HepG2 (cell line): ENCODE results near the gene SAP25. TPM values are rescaled to one million over a fixed set of nuclear protein-coding genes. Genes with fewer than 3 reads are reported as not detected.

Source experiments
- POLR2AphosphoS5 ChIP-seq: IDR thresholded peaks from 2 replicates; pipeline ENCODE4 v1.6.1; 2012; ENCODE audit warnings: low read depth, low read length
- ZNF253 ChIP-seq: sonication (generic); formaldehyde crosslinking; IDR thresholded peaks from 2 replicates; pipeline ENCODE4 v1.8.0; 2022; ENCODE audit warnings: mild to moderate bottlenecking, missing genetic modification reagents, borderline replicate concordance
- ZNF329 ChIP-seq: sonication (generic); formaldehyde crosslinking; IDR thresholded peaks from 2 replicates; pipeline ENCODE4 v1.9.0; 2021; ENCODE audit warnings: low read depth, mild to moderate bottlenecking, missing genetic modification reagents
- ZNF687 ChIP-seq: sonication (generic); formaldehyde crosslinking; IDR thresholded peaks from 2 replicates; pipeline ENCODE4 v1.5.1; 2020; ENCODE audit warnings: mild to moderate bottlenecking, missing genetic modification reagents, moderate library complexity
- polyA plus RNA-seq, 8 experiments: library from polyadenylated mRNA; depleted of rRNA in 3 of 8; stranded (reverse) in 7 of 8; unstranded in 1 of 8; fragments of >200 nt; fragmentation: Illumina TruSeq in 4 of 8; extraction: Trizol in 4 of 8; gene quantifications; 2 replicates each; pipeline versions ENCODE4 v1.2.1 to v1.2.3, GENCODE V29; 2011 to 2016; ENCODE audit warnings: low read depth in 4 of 8, missing spikeins in 1 of 8, mixed read lengths in 1 of 8; ENCODE audit not compliant: insufficient read depth in 1 of 8
- total RNA-seq, 5 experiments: library from RNA; depleted of rRNA; stranded (reverse); fragments of >200 nt; fragmentation: Illumina TruSeq; extraction: Trizol; gene quantifications; 2 replicates each; pipeline ENCODE4 v1.2.3, GENCODE V29; 2016; ENCODE audit warnings: low read depth in 1 of 5
- TF ChIP-seq, protein P1 (sequence below): sonication (generic); formaldehyde crosslinking; IDR thresholded peaks from 2 replicates; pipeline ENCODE4 v1.4.0; 2020; ENCODE audit warnings: missing genetic modification reagents

SAP25 gene
- total and polyA plus RNA-seq, 2 of the 13 experiments (the other 11 are each of a cell fraction or from before 2014, with no cell fraction given) = 0.15 to 0.20 TPM

GRCh38 chr7:100546926-100547800 is 26.5 kb downstream of the SAP25 start (continued):
- TF ChIP-seq, protein P1, sequence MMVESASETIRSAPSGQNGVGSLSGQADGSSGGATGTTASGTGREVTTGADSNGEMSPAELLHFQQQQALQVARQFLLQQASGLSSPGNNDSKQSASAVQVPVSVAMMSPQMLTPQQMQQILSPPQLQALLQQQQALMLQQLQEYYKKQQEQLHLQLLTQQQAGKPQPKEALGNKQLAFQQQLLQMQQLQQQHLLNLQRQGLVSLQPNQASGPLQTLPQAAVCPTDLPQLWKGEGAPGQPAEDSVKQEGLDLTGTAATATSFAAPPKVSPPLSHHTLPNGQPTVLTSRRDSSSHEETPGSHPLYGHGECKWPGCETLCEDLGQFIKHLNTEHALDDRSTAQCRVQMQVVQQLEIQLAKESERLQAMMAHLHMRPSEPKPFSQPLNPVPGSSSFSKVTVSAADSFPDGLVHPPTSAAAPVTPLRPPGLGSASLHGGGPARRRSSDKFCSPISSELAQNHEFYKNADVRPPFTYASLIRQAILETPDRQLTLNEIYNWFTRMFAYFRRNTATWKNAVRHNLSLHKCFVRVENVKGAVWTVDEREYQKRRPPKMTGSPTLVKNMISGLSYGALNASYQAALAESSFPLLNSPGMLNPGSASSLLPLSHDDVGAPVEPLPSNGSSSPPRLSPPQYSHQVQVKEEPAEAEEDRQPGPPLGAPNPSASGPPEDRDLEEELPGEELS (CRISPR knock-in tag) = 0 out of 2 replicates have a peak, but pooled peaks have one; percentile 15
- TF ChIP-seq ZNF329 (CRISPR knock-in tag) (no peak), ZNF253 (CRISPR knock-in tag) (no peak), POLR2AphosphoS5 (peak; percentile 16), ZNF687 (CRISPR knock-in tag) (peak; percentile 34; the same call in 1 of the 2 replicates)
